Heart left ventricle (tissue), 13 donors: ENCODE data around the gene PTMS.

Source experiments
- POLR2A ChIP-seq, 2 donors: fragments of 450-650 bp; IDR thresholded peaks; one replicate each; pipeline ENCODE4 v1.6.1; 2017; ENCODE audit warnings: antibody characterized with exemption in 2 of 2, mild to moderate bottlenecking in 2 of 2, moderate library complexity in 2 of 2
- TF ChIP-seq, protein P1 (sequence below), 12 donors: fragments of 200-600 bp; sonication (generic) in 4 of 12; IDR thresholded peaks; one replicate each; pipeline versions ENCODE4 v1.5.0 to v1.8.0; 2018 to 2022; ENCODE audit warnings: antibody characterized with exemption in 12 of 12, mild to moderate bottlenecking in 5 of 12
- donor health status: ischemic (EF 13 %, LVEDD 7.1; RV severe dilation, severe dysfunction).
- donor health status: DM: no; HTN: yes; CAD: no.
- donor health status: DM: no; HTN: no; CAD: no.
- donor health status: ischemic (EF 25% LVEDD 6.9; RV normal size, moderate dysfunction).
- donor health status: ischemic (EF 25% LVEDD 5.7; RV mildly dilated, moderate dysfunction).
- donor health status: ischemic (EF 35%, LVEDD 5.7; RV mildly dilated, moderate dysfunction).
- donor health status: nonischemic (EF 11% LVEDD 7.7; RV severe dilation, severe dysfunction).
- donor health status: DM: yes; HTN: yes; CAD: no.
- donor health status: PGD.
- donor health status: ischemic (EF 29% LVEDD 5.4; RV normal size, mild dysfunction).
- donor health status: nonischemic (EF 23%, LVEDD 6.1; RV moderate dilation, normal function).

DNA sequence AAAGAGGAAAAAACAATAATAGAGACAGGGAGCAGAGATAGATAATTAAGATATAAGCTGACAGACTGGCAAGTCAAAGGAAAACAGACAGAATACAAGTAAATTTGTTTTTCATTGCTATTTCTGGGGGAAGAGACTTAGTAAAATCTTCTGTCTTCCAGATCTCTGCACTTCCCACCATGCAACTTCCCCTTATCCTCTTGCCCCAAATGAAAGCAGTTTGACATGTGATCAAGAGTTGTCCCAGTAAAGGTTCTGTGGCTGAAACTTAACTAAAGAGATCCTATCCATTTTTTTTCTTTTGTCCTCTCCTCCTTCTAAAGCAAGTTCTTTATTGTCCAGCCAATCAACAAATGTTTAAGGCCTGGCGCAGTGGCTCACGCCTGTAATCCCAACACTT lies 11.8 kb upstream of the PTMS start:
- no peak for TF ChIP-seq POLR2A (IDR thresholded peaks at IDR 0.05)
- TF ChIP-seq, protein P1, sequence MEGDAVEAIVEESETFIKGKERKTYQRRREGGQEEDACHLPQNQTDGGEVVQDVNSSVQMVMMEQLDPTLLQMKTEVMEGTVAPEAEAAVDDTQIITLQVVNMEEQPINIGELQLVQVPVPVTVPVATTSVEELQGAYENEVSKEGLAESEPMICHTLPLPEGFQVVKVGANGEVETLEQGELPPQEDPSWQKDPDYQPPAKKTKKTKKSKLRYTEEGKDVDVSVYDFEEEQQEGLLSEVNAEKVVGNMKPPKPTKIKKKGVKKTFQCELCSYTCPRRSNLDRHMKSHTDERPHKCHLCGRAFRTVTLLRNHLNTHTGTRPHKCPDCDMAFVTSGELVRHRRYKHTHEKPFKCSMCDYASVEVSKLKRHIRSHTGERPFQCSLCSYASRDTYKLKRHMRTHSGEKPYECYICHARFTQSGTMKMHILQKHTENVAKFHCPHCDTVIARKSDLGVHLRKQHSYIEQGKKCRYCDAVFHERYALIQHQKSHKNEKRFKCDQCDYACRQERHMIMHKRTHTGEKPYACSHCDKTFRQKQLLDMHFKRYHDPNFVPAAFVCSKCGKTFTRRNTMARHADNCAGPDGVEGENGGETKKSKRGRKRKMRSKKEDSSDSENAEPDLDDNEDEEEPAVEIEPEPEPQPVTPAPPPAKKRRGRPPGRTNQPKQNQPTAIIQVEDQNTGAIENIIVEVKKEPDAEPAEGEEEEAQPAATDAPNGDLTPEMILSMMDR (IDR thresholded peaks at IDR 0.05) = no peak
